OCI-LY3 (cell line): ENCODE results near the gene MRE11.
A peak's percentile ranks its signal among the peaks of the same experiment; 100 is the strongest.

Experiments
- H2AFZ ChIP-seq: fragments of 200-600, 300-600 bp; shearing (Covaris generic); 2 replicates; pipeline ENCODE4 v1.6.0; 2014; ENCODE audit warnings: antibody characterized with exemption, low read depth, low read length
- H3K27ac ChIP-seq: fragments of 200-600, 300-600 bp; sonication (generic); 2 replicates; pipeline ENCODE4 v1.5.1; 2014; ENCODE audit warnings: mild to moderate bottlenecking, low read length, moderate library complexity, mixed read lengths
- H3K27me3 ChIP-seq: fragments of 200-600, 300-600 bp; sonication (generic); 2 replicates; pipeline ENCODE4 v1.6.1; 2014; ENCODE audit warnings: low read depth, low read length, mixed read lengths
- H3K36me3 ChIP-seq: fragments of 200-600, 300-600 bp; sonication (generic); replicated peaks from 2 replicates; pipeline ENCODE3; 2014; ENCODE audit warnings: low read depth, low read length, mixed read lengths
- H3K4me1 ChIP-seq: fragments of 300-600, 200-600 bp; sonication (generic); 2 replicates; pipeline ENCODE4 v1.6.1; 2014; ENCODE audit warnings: low read length, mixed read lengths
- H3K4me2 ChIP-seq: fragments of 200-600, 300-600 bp; sonication (generic); 2 replicates; pipeline ENCODE4 v1.6.1; 2014; ENCODE audit warnings: low read length, mixed read lengths
- H3K4me3 ChIP-seq: fragments of 300-600, 200-600 bp; sonication (generic); 2 replicates; pipeline ENCODE4 v1.5.1; 2014; ENCODE audit warnings: antibody characterized with exemption, mild to moderate bottlenecking, low read length, moderate library complexity
- H3K79me2 ChIP-seq: fragments of 300-600, 200-600 bp; shearing (Covaris generic); 2 replicates; pipeline ENCODE4 v1.6.1; 2014; ENCODE audit warnings: mild to moderate bottlenecking, low read length, mixed read lengths
- H3K9ac ChIP-seq: fragments of 300-600, 200-600 bp; shearing (Covaris generic); 2 replicates; pipeline ENCODE4 v1.6.0; 2014; ENCODE audit warnings: mild to moderate bottlenecking, low read length, moderate library complexity
- H3K9me3 ChIP-seq: fragments of 200-600, 300-600 bp; shearing (Covaris generic); 2 replicates; pipeline ENCODE4 v1.6.1; 2014; ENCODE audit warnings: low read length, mixed read lengths; ENCODE audit not compliant: insufficient read depth
- H4K20me1 ChIP-seq: fragments of 200-600, 300-600 bp; sonication (generic); 2 replicates; pipeline ENCODE4 v1.6.1; 2016; ENCODE audit warnings: low read length, mixed read lengths; ENCODE audit not compliant: insufficient read depth
- EZH2phosphoT487 ChIP-seq: fragments of 200-600 bp; shearing (Covaris generic); IDR thresholded peaks from 2 replicates; pipeline ENCODE4 v1.6.1; 2018; ENCODE audit warnings: antibody characterized with exemption, mixed run types, low read depth
- TF ChIP-seq, protein P1 (sequence below): fragments of 200-600, 300-600 bp; sonication (generic); IDR thresholded peaks from 2 replicates; pipeline ENCODE4 v1.5.1; 2014; ENCODE audit warnings: antibody characterized with exemption, low read length, low read depth

MRE11 gene

DNA sequence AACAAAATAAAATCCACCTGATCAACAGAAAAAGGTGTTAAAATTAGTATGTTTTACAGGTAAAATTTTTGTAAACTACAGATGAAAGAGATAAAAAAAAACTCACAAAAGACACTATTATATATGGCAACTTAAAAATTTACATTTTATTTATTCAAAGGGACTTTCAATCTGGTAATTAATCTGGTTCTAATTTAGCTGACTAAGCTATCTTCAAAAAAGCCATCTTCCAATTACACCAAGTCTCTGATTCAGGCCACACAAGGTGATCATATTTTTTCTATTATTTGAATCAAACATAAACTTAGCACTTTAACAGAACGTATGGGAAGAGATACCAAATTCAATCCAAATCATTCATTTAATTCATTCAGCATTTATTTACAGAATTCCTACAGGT is 7.6 kb downstream of the MRE11 start:
- TF ChIP-seq, protein P1, sequence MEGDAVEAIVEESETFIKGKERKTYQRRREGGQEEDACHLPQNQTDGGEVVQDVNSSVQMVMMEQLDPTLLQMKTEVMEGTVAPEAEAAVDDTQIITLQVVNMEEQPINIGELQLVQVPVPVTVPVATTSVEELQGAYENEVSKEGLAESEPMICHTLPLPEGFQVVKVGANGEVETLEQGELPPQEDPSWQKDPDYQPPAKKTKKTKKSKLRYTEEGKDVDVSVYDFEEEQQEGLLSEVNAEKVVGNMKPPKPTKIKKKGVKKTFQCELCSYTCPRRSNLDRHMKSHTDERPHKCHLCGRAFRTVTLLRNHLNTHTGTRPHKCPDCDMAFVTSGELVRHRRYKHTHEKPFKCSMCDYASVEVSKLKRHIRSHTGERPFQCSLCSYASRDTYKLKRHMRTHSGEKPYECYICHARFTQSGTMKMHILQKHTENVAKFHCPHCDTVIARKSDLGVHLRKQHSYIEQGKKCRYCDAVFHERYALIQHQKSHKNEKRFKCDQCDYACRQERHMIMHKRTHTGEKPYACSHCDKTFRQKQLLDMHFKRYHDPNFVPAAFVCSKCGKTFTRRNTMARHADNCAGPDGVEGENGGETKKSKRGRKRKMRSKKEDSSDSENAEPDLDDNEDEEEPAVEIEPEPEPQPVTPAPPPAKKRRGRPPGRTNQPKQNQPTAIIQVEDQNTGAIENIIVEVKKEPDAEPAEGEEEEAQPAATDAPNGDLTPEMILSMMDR: no peak
- TF ChIP-seq EZH2phosphoT487: no peak
- Histone ChIP-seq H3K4me2 (no peak overlapping the region), H3K9me3 (no peaks in the 10 kb centered on the region), H3K9ac (no peak overlapping the region), H3K4me1 (no peaks in the 10 kb centered on the region), H3K79me2 (peaks cover 1% of the 10 kb centered on the region; the same call in 1 of the 2 replicates), H4K20me1 (no peaks in the 10 kb centered on the region), H3K4me3 (no peak overlapping the region), H3K36me3 (peaks cover 71% of the 10 kb centered on the region), H2AFZ (no peak overlapping the region), H3K27me3 (no peaks in the 10 kb centered on the region), H3K27ac (no peak overlapping the region)

DNA sequence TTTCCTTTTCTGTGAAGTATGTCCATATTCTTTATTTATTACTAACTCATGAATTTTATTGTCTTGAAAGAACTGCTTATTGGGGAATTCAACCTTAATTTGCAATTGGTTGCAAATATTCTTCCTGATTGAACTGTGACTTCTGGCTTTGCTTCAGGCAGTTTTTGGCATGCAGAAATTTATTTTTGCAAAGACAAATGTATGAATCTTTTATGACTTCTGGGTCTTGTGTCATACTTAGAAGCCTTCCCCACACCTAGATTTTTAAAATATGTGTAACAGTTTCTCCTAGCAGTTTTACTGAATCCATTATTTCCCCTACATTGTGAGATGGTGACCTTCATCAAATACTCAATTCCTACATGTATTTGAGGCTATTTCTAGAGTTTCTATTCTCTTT is 12.3 kb downstream of the MRE11 start:
- Histone ChIP-seq H3K79me2 (no peaks in the 10 kb centered on the region), H3K9ac (no peak overlapping the region), H3K4me1 (no peaks in the 10 kb centered on the region), H3K27ac (no peak overlapping the region), H3K9me3 (no peaks in the 10 kb centered on the region), H3K27me3 (no peaks in the 10 kb centered on the region), H3K36me3 (peaks cover 60% of the 10 kb centered on the region), H3K4me2 (no peak overlapping the region), H4K20me1 (no peaks in the 10 kb centered on the region), H2AFZ (no peak overlapping the region), H3K4me3 (no peak overlapping the region)
- TF ChIP-seq EZH2phosphoT487: no peak
- TF ChIP-seq, protein P1: no peak

DNA sequence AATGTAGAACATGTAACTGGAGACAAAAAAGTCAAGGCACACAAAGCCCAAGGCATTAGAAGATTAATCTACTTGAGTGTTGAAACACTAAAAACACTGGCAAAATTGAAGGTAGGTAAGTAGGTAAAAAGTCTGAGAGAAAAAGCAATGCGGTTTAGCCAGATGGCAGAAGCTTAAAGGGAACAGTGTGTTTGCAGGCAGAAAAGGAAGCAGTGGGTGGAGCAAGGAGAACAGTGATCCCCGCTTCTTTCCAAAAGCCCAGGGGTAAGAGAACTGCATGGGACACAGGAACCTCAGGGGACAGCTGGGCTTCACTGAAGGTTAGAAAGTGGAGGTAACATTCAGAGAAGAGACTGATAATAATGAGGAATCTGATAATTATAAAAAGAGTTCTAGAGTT is 16.0 kb downstream of the MRE11 start:
- Histone ChIP-seq H3K4me2 (no peak overlapping the region), H3K4me1 (peaks cover 22% of the 10 kb centered on the region), H3K9ac (no peak overlapping the region), H3K27me3 (no peaks in the 10 kb centered on the region), H3K4me3 (no peak overlapping the region), H4K20me1 (no peaks in the 10 kb centered on the region), H2AFZ (no peak overlapping the region), H3K36me3 (peaks cover 63% of the 10 kb centered on the region), H3K9me3 (no peaks in the 10 kb centered on the region), H3K27ac (no peak overlapping the region), H3K79me2 (no peaks in the 10 kb centered on the region)
- TF ChIP-seq, protein P1: no peak
- TF ChIP-seq EZH2phosphoT487: no peak

DNA sequence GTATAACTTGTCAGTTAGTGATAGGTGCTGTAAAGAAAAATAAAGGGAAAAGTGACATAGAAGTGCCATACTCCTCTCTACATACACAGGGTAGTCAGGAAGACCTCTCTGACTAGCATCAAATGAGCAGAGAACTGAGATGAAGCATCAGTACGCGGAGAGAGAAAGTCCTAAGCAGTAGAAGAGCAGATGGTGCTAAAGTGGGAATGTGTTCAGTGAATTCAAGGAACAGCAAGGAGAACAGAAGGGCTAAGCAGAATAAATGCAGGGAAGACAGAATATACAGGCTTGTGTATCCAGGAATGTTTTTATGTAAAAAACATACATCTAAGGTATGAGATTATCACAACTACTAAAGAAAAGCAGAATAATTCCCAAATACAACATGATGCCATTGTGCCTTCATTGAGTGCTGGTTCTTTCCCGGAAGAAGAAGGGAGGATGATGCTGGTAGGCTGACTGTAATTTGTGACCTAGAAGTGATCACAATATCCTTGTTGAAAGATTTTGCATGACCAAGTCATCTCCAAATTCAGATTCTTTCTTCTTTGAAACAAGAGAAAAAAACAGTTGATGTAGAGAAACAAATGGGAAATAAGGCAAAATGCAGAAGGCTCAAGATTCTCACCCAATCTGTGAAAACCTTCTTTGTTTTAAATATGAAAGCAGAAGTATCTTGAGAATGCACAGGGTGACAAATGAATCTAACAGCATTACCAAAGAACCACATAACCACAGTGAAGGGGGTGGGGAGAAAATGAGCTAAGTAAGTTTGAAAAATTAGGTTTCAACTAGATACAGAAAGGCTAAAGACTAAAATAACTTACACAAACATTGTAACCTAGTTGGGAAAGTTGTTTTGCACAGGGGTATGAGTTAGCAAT is 20.5 kb downstream of the MRE11 start:
- Histone ChIP-seq H3K27ac (peak overlapping the region; percentile 89), H4K20me1 (no peaks in the 10 kb centered on the region), H3K4me2 (peak overlapping the region; percentile 76), H3K36me3 (peaks cover 67% of the 10 kb centered on the region), H3K9ac (peak overlapping the region; percentile 13), H2AFZ (no peak overlapping the region), H3K27me3 (no peaks in the 10 kb centered on the region), H3K4me1 (peaks cover 63% of the 10 kb centered on the region), H3K79me2 (peaks cover 6% of the 10 kb centered on the region; the same call in 1 of the 2 replicates), H3K9me3 (no peaks in the 10 kb centered on the region), H3K4me3 (peak overlapping the region; percentile 38)
- no peak for TF ChIP-seq EZH2phosphoT487
- TF ChIP-seq, protein P1: no peak
